Dendritic cell treated with granulocyte-macrophage colony-stimulating factor and Interleukin-4, amounts not matched to agents 40 ng/mL and 50 ng/mL, for 4 days (primary cell): Measurements from ENCODE around the gene VPS26B.
"Not testable (repeated sequence)": the region's sequence is repeated elsewhere in the genome, so short reads cannot be mapped to it uniquely, and the experiment has no call there.

Source experiments
- H3K27ac Mint-ChIP-seq: one replicate; pipeline ENCODE4 v1.8.0; 2022; ENCODE audit warnings: mild to moderate bottlenecking, mixed read lengths
- H3K27me3 Mint-ChIP-seq: one replicate; pipeline ENCODE4 v1.8.0; 2022; ENCODE audit warnings: mild to moderate bottlenecking, mixed read lengths
- H3K36me3 Mint-ChIP-seq: one replicate; pipeline ENCODE4 v1.8.0; 2022; ENCODE audit warnings: low read depth, mixed read lengths
- H3K4me1 Mint-ChIP-seq: one replicate; pipeline ENCODE4 v1.8.0; 2022; ENCODE audit warnings: low read depth, mixed read lengths
- H3K4me3 Mint-ChIP-seq: one replicate; pipeline ENCODE4 v1.8.0; 2022; ENCODE audit warnings: mild to moderate bottlenecking, moderate library complexity, mixed read lengths
- H3K9me3 Mint-ChIP-seq: one replicate; pipeline ENCODE4 v1.8.0; 2022; ENCODE audit warnings: mixed read lengths
- intact Hi-C: fragments of 100-400 bp; cut with micrococcal nuclease; formaldehyde crosslinking; loops from one replicate; pipeline ENCODE4 v1.15.0; 2022

The VPS26B gene

GRCh38 chr11:134272381-134273316 lies 48.2 kb downstream of the VPS26B start:
- Mint-ChIP-seq H3K9me3 (no peaks in the 10 kb centered on the region), H3K27ac (no peak overlapping the region), H3K36me3 (no peaks in the 10 kb centered on the region), H3K27me3 (peaks cover 86% of the 10 kb centered on the region), H3K4me3 (no peak overlapping the region), H3K4me1 (peaks cover 15% of the 10 kb centered on the region)
- intact Hi-C loops: no loop called here

GRCh38 chr11:134273317-134273712 lies 48.8 kb downstream of the VPS26B start:
- Mint-ChIP-seq H3K4me3 (no peak overlapping the region), H3K9me3 (no peaks in the 10 kb centered on the region), H3K36me3 (no peaks in the 10 kb centered on the region), H3K27me3 (peaks cover 87% of the 10 kb centered on the region), H3K27ac (no peak overlapping the region), H3K4me1 (peaks cover 8% of the 10 kb centered on the region)
- intact Hi-C loops: no loop called here

- Mint-ChIP-seq H3K4me3 (no peak overlapping the region), H3K4me1 (peaks cover 8% of the 10 kb centered on the region), H3K36me3 (no peaks in the 10 kb centered on the region), H3K9me3 (no peaks in the 10 kb centered on the region), H3K27ac (no peak overlapping the region), H3K27me3 (peaks cover 88% of the 10 kb centered on the region)
- intact Hi-C loops: no loop called here
Measured at GRCh38 chr11:134275188-134275533, 50.7 kb downstream of the VPS26B start.

- H3K27me3 Mint-ChIP-seq: peaks cover 86% of the 10 kb centered on the region
- H3K36me3 Mint-ChIP-seq: no peaks in the 10 kb centered on the region
- H3K4me3 Mint-ChIP-seq: peak within 1 kb of the TSS; percentile 55
- H3K27ac Mint-ChIP-seq: no peak within 1 kb of the TSS
- H3K9me3 Mint-ChIP-seq: no peaks in the 10 kb centered on the region
- H3K4me1 Mint-ChIP-seq: peaks cover 8% of the 10 kb centered on the region
- intact Hi-C loops: no loop called here
Measured at GRCh38 chr11:134275534-134276395, 51.3 kb downstream of the VPS26B start, which contains the start of gene GLB1L3. Gene GLB1L3, plus strand, starts transcription at chr11:134276379. Its CDS starts 362 bp downstream, at chr11:134276741.

DNA sequence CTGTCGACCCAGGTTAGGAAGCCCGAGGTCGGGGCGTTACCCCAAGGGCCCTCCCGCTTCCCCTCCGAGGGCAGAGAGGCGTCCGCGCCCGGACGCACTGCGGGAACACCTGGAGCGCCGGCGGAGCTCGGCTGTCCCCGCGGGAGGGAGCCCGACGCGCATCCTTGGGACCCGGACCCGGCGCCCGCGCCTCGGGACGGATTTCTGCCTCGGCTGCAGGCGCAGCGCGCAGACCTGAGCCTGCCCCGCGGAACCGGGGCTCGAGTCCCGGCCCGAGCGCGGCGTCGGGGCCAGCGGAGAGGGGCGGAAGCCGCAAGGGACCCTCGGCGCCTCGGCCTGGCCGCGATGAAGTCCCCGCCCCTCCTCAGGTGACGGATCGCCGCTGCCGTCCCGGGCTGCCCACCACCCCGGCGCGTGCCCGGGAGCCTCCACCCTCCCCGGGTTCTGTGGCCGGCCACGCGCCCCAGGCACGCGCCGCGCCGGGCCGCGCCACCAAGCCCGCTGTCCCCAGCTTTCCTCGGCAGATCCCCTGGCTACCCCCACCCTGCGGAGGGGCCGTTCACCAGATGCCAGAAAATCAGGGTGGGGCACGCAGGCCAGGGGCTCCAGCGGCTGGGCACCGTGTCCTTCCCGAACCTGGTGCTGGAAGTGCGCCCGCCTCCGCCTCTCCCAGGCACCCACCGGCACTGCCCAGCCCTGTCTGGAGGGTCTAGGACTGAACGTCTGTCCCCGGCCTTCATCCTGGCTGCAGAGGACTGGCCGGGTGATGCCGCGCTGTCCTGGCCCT lies 52.1 kb downstream of the VPS26B start:
- no peak overlapping the region for H3K27ac Mint-ChIP-seq
- peaks cover 8% of the 10 kb centered on the region for H3K4me1 Mint-ChIP-seq
- intact Hi-C loops: no loop called here
- no peaks in the 10 kb centered on the region for H3K9me3 Mint-ChIP-seq
- no peaks in the 10 kb centered on the region for H3K36me3 Mint-ChIP-seq
- H3K4me3 Mint-ChIP-seq: peak overlapping the region; percentile 55
- peaks cover 81% of the 10 kb centered on the region for H3K27me3 Mint-ChIP-seq

DNA sequence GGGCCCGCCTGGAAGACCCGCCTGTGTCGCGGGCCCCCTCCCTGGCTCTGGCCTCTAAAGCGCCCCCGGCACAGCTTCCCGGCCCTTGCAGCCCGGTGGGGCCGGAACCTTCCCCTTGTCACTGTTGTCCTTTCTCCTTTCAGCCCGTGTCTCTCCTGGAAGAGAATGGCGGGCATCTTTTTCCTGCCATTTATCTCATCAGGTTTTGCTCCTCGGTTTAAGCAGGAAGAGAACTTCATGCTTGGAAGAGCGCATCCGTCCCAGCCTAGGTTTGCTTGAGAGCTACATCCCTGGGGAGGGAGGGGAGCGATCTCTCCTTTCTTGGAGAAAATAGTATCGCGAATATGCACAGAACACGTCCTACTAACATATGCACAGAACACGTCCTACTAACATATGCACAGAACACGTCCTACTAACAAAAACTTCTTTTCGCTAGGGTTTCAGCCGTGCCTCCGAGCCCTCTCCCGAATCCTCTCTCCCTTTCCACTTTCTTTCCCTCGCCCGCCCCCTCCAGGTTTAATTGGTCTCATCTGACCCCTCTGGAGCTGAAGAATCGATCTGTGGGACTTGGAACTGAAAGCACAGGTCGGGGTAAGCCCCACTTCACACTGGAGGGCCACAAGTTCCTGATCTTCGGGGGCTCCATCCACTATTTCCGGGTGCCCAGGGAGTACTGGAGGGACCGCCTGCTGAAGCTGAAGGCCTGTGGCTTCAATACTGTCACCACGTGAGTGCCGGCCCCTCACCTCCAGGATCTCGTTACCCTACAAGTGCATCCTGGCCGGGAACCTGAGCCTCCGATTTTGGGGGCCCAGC lies 52.9 kb downstream of the VPS26B start:
- Mint-ChIP-seq H3K4me3 (no peak overlapping the region), H3K4me1 (peaks cover 8% of the 10 kb centered on the region), H3K9me3 (no peaks in the 10 kb centered on the region), H3K27me3 (peaks cover 74% of the 10 kb centered on the region), H3K36me3 (no peaks in the 10 kb centered on the region), H3K27ac (no peak overlapping the region)
- intact Hi-C loops: no loop called here

DNA sequence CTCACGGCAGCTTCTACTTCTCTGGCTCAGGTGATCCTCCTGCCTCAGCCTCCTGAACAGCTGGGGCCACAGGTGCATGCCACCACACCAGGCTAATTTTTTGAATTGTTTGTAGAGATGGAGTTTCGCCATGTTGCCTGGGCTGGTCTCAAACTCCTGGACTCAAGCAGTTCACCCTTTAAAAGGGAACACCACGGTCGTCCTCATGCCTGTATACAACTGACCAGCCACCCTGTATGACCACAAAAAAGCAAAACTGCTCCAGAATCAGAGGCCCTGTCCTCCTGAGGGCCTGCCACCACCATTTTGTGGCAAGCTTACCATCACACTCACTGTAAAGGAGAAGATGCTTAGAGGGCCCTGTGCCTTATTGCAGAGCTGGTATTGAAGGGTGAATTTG lies 53.9 kb downstream of the VPS26B start:
- Mint-ChIP-seq H3K4me1 (peaks cover 8% of the 10 kb centered on the region), H3K27me3 (peaks cover 70% of the 10 kb centered on the region)

DNA sequence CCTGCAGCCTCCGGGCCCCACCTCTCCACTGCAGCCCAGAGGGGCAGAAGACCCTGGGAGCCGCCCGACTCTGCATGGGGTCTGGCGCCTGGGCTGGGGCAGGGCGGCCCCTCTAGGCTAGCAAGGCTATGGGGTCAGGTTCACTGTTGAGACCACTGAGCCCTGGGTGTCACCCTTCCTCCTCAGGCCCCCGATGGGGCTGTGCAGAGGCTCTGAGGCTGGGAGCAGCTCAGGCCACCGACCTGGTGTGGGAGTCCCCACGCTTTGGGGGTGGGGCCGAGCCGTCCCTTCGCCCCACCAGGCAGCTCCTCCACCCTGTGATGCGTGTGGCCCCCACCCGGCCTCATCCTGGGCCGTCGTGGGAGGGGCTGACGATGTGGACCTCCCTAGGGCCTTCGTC lies 57.2 kb downstream of the VPS26B start:
- not testable (repeated sequence) for H3K27ac Mint-ChIP-seq, H3K9me3 Mint-ChIP-seq, H3K4me3 Mint-ChIP-seq, H3K4me1 Mint-ChIP-seq, H3K36me3 Mint-ChIP-seq
- peaks cover 55% of the 10 kb centered on the region for H3K27me3 Mint-ChIP-seq
- intact Hi-C loops: loop anchor here (2.0 kb wide), 1 partner anchor 63 kb away; no protein-coding TSS in a partner anchor

More for the DNA sequence above, 53.9 kb downstream of the VPS26B start:
- intact Hi-C loops: no loop called here
- Mint-ChIP-seq H3K9me3 (no peaks in the 10 kb centered on the region), H3K4me3 (no peak overlapping the region), H3K27ac (no peak overlapping the region), H3K36me3 (no peaks in the 10 kb centered on the region)

- intact Hi-C loops: no loop called here
- peaks cover 47% of the 10 kb centered on the region for H3K27me3 Mint-ChIP-seq
- no peak overlapping the region for H3K27ac Mint-ChIP-seq
- no peaks in the 10 kb centered on the region for H3K4me1 Mint-ChIP-seq
- no peaks in the 10 kb centered on the region for H3K9me3 Mint-ChIP-seq
- H3K4me3 Mint-ChIP-seq: no peak overlapping the region
- no peaks in the 10 kb centered on the region for H3K36me3 Mint-ChIP-seq
Measured at GRCh38 chr11:134282121-134283045, 57.9 kb downstream of the VPS26B start.

DNA sequence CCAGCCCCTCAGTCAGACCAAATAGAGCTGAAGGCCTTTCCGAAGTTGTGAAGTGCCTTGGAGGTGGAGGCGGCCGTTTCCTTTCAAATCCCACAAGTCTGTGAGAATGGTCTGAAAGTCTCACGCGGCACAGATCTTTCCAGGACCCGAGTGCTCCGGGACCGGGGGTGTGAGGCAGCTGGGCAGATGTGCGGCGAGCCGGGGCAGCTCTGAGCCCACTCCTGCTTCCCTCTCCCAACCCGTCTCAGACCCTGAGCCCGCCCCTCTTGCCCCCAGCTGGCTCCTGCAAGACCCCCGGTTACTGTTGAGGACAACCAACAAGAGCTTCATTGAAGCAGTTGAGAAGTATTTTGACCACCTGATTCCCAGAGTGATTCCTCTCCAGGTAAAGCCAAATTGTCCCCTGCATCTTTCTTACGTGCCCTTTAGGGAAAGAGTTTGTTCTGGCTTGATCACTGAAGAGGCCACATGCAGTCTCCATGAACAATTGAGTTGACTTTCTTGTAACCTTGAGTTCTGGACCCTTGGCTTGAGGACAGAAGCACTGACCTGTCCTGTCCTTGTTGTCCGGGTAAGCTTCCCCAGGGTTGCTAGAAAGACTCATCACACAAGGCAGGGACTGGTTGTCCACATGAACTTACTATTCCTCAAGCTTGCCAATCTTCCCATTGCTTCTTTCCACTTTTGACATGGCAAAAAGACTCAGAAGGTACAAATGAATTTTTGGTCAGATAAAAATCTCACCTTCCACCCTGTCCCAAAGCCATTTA lies 59.2 kb downstream of the VPS26B start:
- Mint-ChIP-seq H3K4me3 (no peak overlapping the region), H3K27me3 (peaks cover 38% of the 10 kb centered on the region), H3K4me1 (no peaks in the 10 kb centered on the region), H3K27ac (no peak overlapping the region), H3K9me3 (no peaks in the 10 kb centered on the region), H3K36me3 (no peaks in the 10 kb centered on the region)
- intact Hi-C loops: no loop called here

DNA sequence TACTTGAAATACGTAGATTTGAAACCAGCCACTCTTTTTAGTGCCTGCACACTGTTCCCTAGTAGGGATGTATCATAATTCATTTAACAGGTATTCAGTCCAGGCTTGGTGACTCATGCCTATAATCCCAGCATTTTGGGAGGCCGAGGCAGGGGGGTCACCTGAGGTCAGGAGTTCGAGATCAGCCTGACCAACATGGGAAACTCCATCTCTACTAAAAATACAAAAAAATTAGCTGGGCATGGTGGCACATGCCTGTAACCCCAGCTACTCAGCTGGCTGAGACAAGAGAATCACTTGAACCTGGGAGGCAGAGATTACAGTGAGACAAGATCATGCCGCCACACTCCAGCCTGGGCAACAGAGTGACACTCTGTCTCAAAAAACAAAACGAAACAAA lies 59.9 kb downstream of the VPS26B start:
- H3K36me3 Mint-ChIP-seq, H3K27ac Mint-ChIP-seq, H3K4me3 Mint-ChIP-seq, H3K4me1 Mint-ChIP-seq, intact Hi-C loops, H3K9me3 Mint-ChIP-seq: not testable (repeated sequence)
- H3K27me3 Mint-ChIP-seq: peaks cover 34% of the 10 kb centered on the region

- intact Hi-C loops: no loop called here
- Mint-ChIP-seq H3K36me3 (no peaks in the 10 kb centered on the region), H3K4me3 (no peak overlapping the region), H3K27ac (no peak overlapping the region), H3K9me3 (no peaks in the 10 kb centered on the region), H3K27me3 (peaks cover 18% of the 10 kb centered on the region), H3K4me1 (no peaks in the 10 kb centered on the region)
Measured at GRCh38 chr11:134287561-134287960, 63.1 kb downstream of the VPS26B start.
